NCI-H2107 (cell line): ENCODE results near the gene PLSCR5.

ENCODE experiments used
- DNase-seq: peaks from one replicate; lab custom pipeline; 2025; lab: John Stamatoyannopoulos, UW

The PLSCR5 gene

GRCh38 chr3:146544002-146544928 lies 60.9 kb downstream of the PLSCR5 start, which contains the start of gene PLSCR1:
PLSCR1 (minus strand) TSS chr3:146544607; CDS start chr3:146536552, 8,055 bp downstream.
- DNase-seq = peak; percentile 88

GRCh38 chr3:146543461-146544001 lies 61.6 kb downstream of the PLSCR5 start:
- DNase-seq = no peak

GRCh38 chr3:146542978-146543377 lies 62.2 kb downstream of the PLSCR5 start:
- no peak for DNase-seq

- DNase-seq = no peak
These were observed 63.0 kb downstream of the PLSCR5 start for GRCh38 chr3:146542179-146542578.

GRCh38 chr3:146540978-146541377 lies 64.2 kb downstream of the PLSCR5 start:
- DNase-seq = no peak

- DNase-seq = no peak
These were observed 64.9 kb downstream of the PLSCR5 start for GRCh38 chr3:146540236-146540635.

- no peak for DNase-seq
These were observed 65.8 kb downstream of the PLSCR5 start for GRCh38 chr3:146539315-146539714.

- DNase-seq = no peak
These were observed 67.5 kb downstream of the PLSCR5 start for GRCh38 chr3:146537603-146538002.

GRCh38 chr3:146536681-146537080 lies 68.5 kb downstream of the PLSCR5 start:
- DNase-seq = no peak
